ENCODE results near the gene RNU4-1.

The RNU4-1 gene

GRCh38 chr12:120287491-120287890 is 5.5 kb downstream of the RNU4-1 start:
- no peak for DNase-seq

- DNase-seq: no peak
Observed at GRCh38 chr12:120286768-120287490, 6.1 kb downstream of the RNU4-1 start.

DNA sequence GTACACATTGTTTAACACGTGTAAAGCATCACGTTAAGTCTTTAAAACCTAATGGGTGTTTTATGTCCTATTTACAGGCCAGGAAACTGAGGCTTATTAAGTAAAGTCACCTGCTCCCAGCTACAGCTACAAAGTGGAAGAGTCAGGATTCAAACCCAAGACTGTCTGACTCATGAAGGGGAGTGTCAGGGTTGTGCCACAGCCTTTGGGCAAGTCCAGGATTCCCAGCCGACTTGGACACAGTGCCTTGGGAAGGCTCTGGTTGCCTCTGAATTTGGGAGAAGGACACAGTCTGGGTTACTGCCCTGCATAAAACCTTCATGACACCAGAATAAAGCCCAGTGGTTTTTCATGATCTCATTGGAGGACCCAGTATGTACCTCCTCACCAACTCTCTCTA is 8.7 kb downstream of the RNU4-1 start:
- no peak for DNase-seq

DNA sequence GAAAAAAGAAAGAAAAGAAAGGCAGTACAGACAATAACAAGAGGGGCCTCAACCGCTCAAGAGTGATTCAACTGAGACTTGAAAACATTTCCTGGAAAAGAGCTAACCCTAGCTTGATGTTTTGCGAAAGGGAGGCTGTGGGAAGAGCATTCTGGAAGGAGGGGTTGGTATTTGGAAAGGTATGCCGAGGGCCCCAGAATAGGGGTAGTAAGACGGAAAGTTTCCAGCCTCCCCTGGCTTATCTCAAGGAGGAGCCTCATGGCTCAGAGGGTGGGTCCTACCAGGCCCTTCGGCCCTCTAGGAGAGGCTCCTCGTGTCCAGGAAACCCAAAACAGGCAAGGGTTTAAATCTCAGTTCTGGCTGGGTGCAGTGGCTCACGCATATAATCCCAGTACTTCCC is 9.7 kb downstream of the RNU4-1 start:
- no peak for DNase-seq

DNA sequence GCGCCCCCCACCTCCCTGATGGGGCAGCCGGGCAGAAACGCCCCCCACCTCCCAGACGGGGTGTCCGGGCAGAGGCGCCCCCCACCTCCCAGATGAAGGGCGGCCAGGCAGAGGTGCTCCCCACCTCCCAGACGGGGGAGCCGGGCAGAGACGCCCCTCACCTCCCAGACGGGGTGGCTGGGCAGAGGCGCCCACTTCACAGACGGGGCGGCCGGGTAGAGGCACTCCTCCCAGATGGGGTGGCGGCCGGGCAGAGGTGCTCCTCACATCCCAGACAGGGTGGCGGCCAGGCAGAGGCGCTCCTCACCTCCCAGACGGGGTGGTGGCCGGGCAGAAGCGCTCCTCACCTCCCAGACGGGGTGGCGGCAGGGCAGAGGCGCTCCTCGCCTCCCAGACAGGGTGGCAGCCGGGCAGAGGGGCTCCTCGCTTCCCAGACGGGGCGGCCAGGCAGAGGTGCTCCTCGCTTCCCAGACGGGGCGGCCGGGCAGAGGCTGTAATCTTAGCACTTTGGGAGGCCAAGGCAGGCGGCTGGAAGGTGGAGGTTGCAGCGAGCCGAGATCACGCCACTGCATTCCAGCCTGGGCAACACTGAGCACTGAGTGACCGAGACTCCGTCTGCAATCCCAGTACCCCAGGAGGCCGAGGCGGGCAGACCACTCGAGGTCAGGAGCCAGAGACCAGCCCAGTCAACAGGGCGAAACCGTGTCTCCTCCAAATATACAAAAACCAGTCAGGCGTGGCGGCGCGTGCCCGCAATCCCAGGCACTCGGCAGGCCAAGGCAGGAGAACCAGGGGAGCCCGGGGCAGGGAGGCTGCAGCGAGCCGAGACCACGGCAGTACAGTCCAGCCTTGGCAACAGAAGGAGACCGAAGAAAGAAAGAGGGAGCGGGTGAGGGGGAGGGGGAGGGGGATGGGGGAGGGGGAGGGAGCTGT is 14.6 kb downstream of the RNU4-1 start:
- DNase-seq: no peak

- DNase-seq: no peak
Observed at GRCh38 chr12:120276734-120277133, 16.3 kb downstream of the RNU4-1 start.

DNA sequence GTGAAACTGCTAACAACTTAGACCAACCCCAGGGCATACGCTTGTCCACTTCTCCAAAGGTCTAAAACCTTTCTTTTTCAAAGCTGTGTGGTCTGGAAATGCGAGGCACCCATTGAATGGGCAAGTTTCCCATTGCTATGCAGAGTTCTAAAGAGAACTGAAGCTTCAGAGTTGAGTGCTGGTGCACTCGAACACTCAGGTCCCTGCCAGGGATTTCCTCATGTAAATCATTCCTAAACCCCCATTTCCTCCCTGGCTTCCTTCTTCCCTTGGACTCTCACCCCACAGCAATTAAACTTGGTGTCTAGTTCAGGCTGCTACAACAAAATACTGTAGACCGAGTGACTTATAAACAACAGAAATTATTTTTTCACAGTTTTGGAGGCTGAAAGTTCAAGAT is 25.3 kb downstream of the RNU4-1 start:
- DNase-seq: no peak

DNA sequence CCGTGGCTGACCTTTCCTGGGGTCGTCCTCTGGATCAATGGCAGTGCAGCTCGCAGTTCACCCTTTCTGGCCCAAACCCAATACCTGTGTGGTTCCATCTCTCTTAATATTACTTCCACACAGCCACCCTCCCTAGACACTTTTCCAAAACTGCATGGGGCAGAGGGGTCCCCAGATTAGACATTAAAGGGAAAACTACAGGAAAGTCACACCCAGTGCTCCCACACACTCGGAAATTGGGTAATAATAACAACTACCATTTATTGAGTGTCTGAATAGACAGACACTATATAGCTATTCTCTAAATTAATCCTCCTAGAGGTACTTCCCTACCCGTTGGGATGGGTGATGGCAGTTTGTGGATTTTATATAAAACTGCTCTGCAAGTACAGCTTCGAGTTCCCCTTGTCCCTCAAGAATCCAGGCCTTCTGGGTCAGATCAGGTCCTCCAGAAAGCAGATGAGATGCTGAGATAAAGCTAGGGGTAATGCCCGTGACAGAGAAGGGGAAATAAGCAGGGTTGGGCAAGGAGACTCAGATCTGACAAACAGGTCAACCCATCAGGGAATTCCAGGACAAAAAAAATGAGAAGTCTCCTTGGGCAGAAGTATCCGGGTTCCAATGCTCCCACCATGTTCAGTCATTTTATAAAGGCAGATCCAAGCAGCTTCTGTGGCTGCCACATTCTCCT is 26.7 kb downstream of the RNU4-1 start:
- DNase-seq: no peak

DNA sequence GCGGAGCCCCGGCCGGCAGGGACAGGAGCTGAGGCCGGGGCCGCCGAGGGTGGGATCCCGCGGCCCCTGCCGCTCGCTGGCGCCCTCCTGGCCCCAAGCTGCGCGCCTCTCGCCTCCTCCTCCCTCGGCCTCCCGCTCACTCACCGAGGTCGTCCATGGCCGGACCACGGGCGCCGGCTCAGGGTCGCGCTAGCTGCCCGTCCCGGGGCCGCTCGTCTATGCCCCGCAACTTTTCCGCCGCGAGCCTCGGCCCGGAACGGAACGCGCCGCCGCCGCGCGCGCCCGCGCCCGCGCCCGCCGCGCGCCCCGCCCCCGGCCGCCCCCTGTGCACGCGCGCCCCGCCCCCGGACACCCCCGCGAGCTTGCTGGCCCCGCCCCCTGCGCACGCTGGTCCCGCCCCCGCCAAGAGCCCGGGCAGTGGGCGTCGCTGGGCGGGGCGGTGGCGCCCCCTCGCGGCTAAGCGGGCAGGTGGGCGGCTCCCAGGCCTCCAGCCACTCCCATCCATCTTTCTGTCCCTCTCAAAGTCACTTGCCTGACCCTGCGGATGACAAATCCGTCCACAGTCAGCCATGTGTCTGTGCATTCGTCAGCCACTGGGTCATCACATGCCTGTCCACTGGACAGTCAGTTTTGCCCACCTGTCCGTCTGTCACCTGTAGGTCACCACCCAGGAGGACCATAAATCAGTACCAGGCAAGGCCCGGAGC is 27.4 kb downstream of the RNU4-1 start, which contains the start of gene PXN:
Gene PXN, minus strand, starts transcription at position 258 of the 707 bp plus-strand sequence. Its CDS starts 101 bp downstream, at position 157.
- DNase-seq: peak; percentile 93

DNA sequence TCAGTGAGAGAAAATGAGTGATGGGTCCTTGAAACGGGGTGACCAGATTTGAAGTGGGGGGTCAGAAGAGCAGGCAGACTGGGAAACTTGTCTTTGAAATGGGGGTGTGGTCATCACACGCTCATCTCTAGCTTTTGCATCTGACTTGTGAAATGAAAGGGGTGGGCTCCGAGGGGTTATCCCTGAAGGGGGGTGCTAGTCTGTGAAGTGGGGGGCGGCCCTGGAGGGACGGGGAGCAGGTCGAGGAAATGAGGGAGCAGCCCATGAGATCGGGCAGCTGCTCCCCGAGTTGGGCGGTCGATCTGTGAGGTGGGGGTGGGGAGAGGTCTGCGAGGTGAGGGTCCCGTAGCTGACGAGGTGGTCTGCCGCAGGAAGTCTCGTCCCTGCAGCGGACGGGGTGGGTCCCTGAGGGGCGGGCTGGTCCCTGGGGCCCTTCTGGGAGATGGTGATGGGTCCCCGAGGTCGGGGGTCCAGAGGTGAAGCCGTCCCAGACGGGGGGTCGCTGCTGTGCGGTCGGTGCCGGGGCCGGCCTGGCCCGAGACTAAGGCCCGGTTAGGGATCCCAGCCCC is 28.0 kb downstream of the RNU4-1 start:
- DNase-seq: no peak

GRCh38 chr12:120264086-120264903 is 28.7 kb downstream of the RNU4-1 start:
- DNase-seq: peak; percentile 31

GRCh38 chr12:120263748-120264085 is 29.3 kb downstream of the RNU4-1 start:
- DNase-seq: no peak

- no peak for DNase-seq
Observed at GRCh38 chr12:120262852-120263747, 29.9 kb downstream of the RNU4-1 start.

DNA sequence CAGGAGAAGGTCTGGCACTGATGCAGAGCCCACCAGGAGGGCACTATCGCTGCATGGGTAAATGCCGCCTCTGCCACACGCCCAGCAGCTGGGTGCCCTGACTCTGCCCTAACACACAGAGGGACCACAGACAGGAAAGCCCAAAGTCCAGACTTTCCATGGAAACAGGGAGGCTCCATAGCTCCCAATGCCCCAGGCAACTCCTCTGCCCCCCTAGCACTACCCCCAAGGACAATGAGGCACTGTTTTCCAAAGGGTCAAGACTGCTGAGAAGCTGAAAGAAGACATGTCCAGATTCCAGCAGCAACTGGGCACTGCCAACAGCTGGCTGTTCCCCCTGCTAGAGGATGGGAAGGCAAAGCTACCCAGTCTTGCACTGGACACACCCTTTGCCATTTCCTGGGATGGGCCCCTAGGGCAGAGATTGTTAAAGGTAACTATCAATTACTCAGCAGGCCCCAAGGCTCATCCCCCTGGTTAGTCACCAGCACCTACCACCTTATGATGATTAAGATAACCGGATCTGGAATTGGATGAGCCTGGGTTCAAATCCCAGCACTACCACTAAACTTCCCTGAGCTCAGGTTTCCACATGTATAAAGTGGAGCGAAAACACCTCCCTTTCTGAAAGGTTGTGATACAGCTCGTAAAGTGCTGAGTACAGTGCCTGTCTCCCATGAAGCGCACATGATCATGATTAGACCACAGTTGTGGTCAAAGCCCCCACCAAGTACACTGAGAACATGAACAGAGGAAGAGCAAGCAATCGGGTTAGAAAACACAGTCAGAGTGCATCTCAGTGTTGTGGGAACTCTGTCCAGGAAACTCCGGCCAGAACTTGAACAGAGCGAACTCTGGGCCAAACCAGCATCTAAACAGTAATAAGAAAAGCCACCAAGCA is 30.8 kb downstream of the RNU4-1 start:
- DNase-seq: peak; percentile 39

DNA sequence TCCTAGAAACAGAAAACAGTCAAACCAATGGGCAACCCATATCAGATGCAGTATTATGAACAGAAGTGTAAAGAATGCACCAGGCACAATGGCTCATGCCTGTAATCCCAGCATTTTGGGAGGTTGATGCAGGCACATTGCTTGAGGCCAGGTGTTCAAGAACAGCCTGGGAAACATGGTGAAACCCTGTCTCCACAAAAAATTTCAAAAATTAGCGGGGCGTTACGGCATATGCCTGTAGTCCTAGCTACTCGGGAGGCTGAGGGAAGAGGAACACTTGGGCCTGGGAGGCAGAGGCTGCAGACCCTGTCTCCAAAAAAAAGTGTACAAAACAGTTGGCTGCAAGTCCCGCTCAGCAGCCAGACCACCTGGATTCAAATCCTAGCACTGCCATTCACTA is 32.4 kb downstream of the RNU4-1 start:
- DNase-seq: no peak

GRCh38 chr12:120259418-120260202 is 33.4 kb downstream of the RNU4-1 start:
- DNase-seq: no peak

GRCh38 chr12:120258323-120258896 is 34.6 kb downstream of the RNU4-1 start:
- DNase-seq: no peak

Data from stimulated activated CD8-positive, alpha-beta memory T cell treated with anti-CD3 and anti-CD28 coated beads, Interleukin-4, amount 100 ng/mL, for 48 hours (primary cell).